ENCODE measurements around the gene PLD2.
A peak's percentile ranks its signal among the peaks of the same experiment; 100 is the strongest.

Gene PLD2

GRCh38 chr17:4808378-4808767, 1.4 kb downstream of the PLD2 start:
- Histone ChIP-seq H3K4me1 (ENCODE audit: control insufficient read depth in 5 of 5, insufficient read depth in 5 of 5, low read length in 5 of 5) (peaks cover 0 to 25% (median 18%) of the 10 kb centered on the region in 5 donors), H3K9ac (ENCODE audit: low read length in 5 of 5) (peak overlapping the region in 1 of 5 donors; percentile 62), H3K9me3 (ENCODE audit: control insufficient read depth in 5 of 5, low read length in 5 of 5) (no peaks in the 10 kb centered on the region), H3K27ac (ENCODE audit: low read depth, low read length) (no peak overlapping the region), H3K4me3 (ENCODE audit: low read depth in 1 of 5, low read length in 5 of 5) (peak overlapping the region in 1 of 5 donors; percentile 78), H3K27me3 (ENCODE audit: control insufficient read depth in 5 of 5, insufficient read depth in 4 of 5, low read length in 5 of 5) (no peaks in the 10 kb centered on the region), H3K36me3 (ENCODE audit: control insufficient read depth in 5 of 5, insufficient read depth in 5 of 5, low read length in 5 of 5) (peaks cover 0 to 23% (median 16%) of the 10 kb centered on the region in 5 donors)

GRCh38 chr17:4810696-4811290, 3.8 kb downstream of the PLD2 start:
- H3K27me3 ChIP-seq (ENCODE audit: control insufficient read depth in 5 of 5, insufficient read depth in 4 of 5, low read length in 5 of 5), result no peaks in the 10 kb centered on the region
- no peak overlapping the region for H3K9ac ChIP-seq (ENCODE audit: low read length in 5 of 5)
- peaks cover 0 to 40% (median 32%) of the 10 kb centered on the region in 5 donors for H3K36me3 ChIP-seq (ENCODE audit: control insufficient read depth in 5 of 5, insufficient read depth in 5 of 5, low read length in 5 of 5)
- no peak overlapping the region for H3K27ac ChIP-seq (ENCODE audit: low read depth, low read length)
- H3K4me3 ChIP-seq (ENCODE audit: low read depth in 1 of 5, low read length in 5 of 5), result no peak overlapping the region
- no peaks in the 10 kb centered on the region for H3K9me3 ChIP-seq (ENCODE audit: control insufficient read depth in 5 of 5, low read length in 5 of 5)
- peaks cover 0 to 25% (median 18%) of the 10 kb centered on the region in 5 donors for H3K4me1 ChIP-seq (ENCODE audit: control insufficient read depth in 5 of 5, insufficient read depth in 5 of 5, low read length in 5 of 5)

GRCh38 chr17:4811471-4811870, 4.5 kb downstream of the PLD2 start:
- Histone ChIP-seq H3K27me3 (ENCODE audit: control insufficient read depth in 5 of 5, insufficient read depth in 4 of 5, low read length in 5 of 5) (no peaks in the 10 kb centered on the region), H3K36me3 (ENCODE audit: control insufficient read depth in 5 of 5, insufficient read depth in 5 of 5, low read length in 5 of 5) (peaks cover 0 to 46% (median 35%) of the 10 kb centered on the region in 5 donors), H3K9me3 (ENCODE audit: control insufficient read depth in 5 of 5, low read length in 5 of 5) (no peaks in the 10 kb centered on the region), H3K4me1 (ENCODE audit: control insufficient read depth in 5 of 5, insufficient read depth in 5 of 5, low read length in 5 of 5) (peaks cover 0 to 19% (median 12%) of the 10 kb centered on the region in 5 donors), H3K4me3 (ENCODE audit: low read depth in 1 of 5, low read length in 5 of 5) (no peak overlapping the region), H3K27ac (ENCODE audit: low read depth, low read length) (no peak overlapping the region), H3K9ac (ENCODE audit: low read length in 5 of 5) (no peak overlapping the region)

- Histone ChIP-seq H3K36me3 (ENCODE audit: control insufficient read depth in 5 of 5, insufficient read depth in 5 of 5, low read length in 5 of 5) (peaks cover 0 to 56% (median 42%) of the 10 kb centered on the region in 5 donors), H3K4me3 (ENCODE audit: low read depth in 1 of 5, low read length in 5 of 5) (no peak overlapping the region), H3K27me3 (ENCODE audit: control insufficient read depth in 5 of 5, insufficient read depth in 4 of 5, low read length in 5 of 5) (no peaks in the 10 kb centered on the region), H3K4me1 (ENCODE audit: control insufficient read depth in 5 of 5, insufficient read depth in 5 of 5, low read length in 5 of 5) (peaks cover 0 to 15% (median 9%) of the 10 kb centered on the region in 5 donors), H3K27ac (ENCODE audit: low read depth, low read length) (no peak overlapping the region), H3K9ac (ENCODE audit: low read length in 5 of 5) (no peak overlapping the region), H3K9me3 (ENCODE audit: control insufficient read depth in 5 of 5, low read length in 5 of 5) (no peaks in the 10 kb centered on the region)
Observed at GRCh38 chr17:4812690-4813089, 5.7 kb downstream of the PLD2 start.

GRCh38 chr17:4815043-4815675, 8.2 kb downstream of the PLD2 start:
- Histone ChIP-seq H3K27ac (ENCODE audit: low read depth, low read length) (no peak overlapping the region), H3K9me3 (ENCODE audit: control insufficient read depth in 5 of 5, low read length in 5 of 5) (no peaks in the 10 kb centered on the region), H3K4me1 (ENCODE audit: control insufficient read depth in 5 of 5, insufficient read depth in 5 of 5, low read length in 5 of 5) (peaks cover 0 to 5% (median 0%) of the 10 kb centered on the region in 5 donors), H3K9ac (ENCODE audit: low read length in 5 of 5) (peak overlapping the region in 1 of 5 donors; percentile 19), H3K36me3 (ENCODE audit: control insufficient read depth in 5 of 5, insufficient read depth in 5 of 5, low read length in 5 of 5) (peaks cover 0 to 63% (median 42%) of the 10 kb centered on the region in 5 donors), H3K4me3 (ENCODE audit: low read depth in 1 of 5, low read length in 5 of 5) (no peak overlapping the region), H3K27me3 (ENCODE audit: control insufficient read depth in 5 of 5, insufficient read depth in 4 of 5, low read length in 5 of 5) (no peaks in the 10 kb centered on the region)

- H3K4me1 ChIP-seq (ENCODE audit: control insufficient read depth in 5 of 5, insufficient read depth in 5 of 5, low read length in 5 of 5), result no peaks in the 10 kb centered on the region
- H3K9ac ChIP-seq (ENCODE audit: low read length in 5 of 5), result no peak overlapping the region
- peaks cover 0 to 60% (median 43%) of the 10 kb centered on the region in 5 donors for H3K36me3 ChIP-seq (ENCODE audit: control insufficient read depth in 5 of 5, insufficient read depth in 5 of 5, low read length in 5 of 5)
- H3K4me3 ChIP-seq (ENCODE audit: low read depth in 1 of 5, low read length in 5 of 5), result no peak overlapping the region
- H3K27ac ChIP-seq (ENCODE audit: low read depth, low read length), result no peak overlapping the region
- H3K27me3 ChIP-seq (ENCODE audit: control insufficient read depth in 5 of 5, insufficient read depth in 4 of 5, low read length in 5 of 5), result no peaks in the 10 kb centered on the region
- no peaks in the 10 kb centered on the region for H3K9me3 ChIP-seq (ENCODE audit: control insufficient read depth in 5 of 5, low read length in 5 of 5)
Observed at GRCh38 chr17:4816826-4817225, 9.9 kb downstream of the PLD2 start.

GRCh38 chr17:4818276-4818675, 11.3 kb downstream of the PLD2 start:
- H3K9me3 ChIP-seq (ENCODE audit: control insufficient read depth in 5 of 5, low read length in 5 of 5), result no peaks in the 10 kb centered on the region
- no peak overlapping the region for H3K9ac ChIP-seq (ENCODE audit: low read length in 5 of 5)
- H3K4me1 ChIP-seq (ENCODE audit: control insufficient read depth in 5 of 5, insufficient read depth in 5 of 5, low read length in 5 of 5), result no peaks in the 10 kb centered on the region
- no peak overlapping the region for H3K27ac ChIP-seq (ENCODE audit: low read depth, low read length)
- no peaks in the 10 kb centered on the region for H3K27me3 ChIP-seq (ENCODE audit: control insufficient read depth in 5 of 5, insufficient read depth in 4 of 5, low read length in 5 of 5)
- H3K4me3 ChIP-seq (ENCODE audit: low read depth in 1 of 5, low read length in 5 of 5), result no peak overlapping the region
- H3K36me3 ChIP-seq (ENCODE audit: control insufficient read depth in 5 of 5, insufficient read depth in 5 of 5, low read length in 5 of 5), result peaks cover 0 to 73% (median 54%) of the 10 kb centered on the region in 5 donors

- peaks cover 0 to 45% (median 30%) of the 10 kb centered on the region in 5 donors for H3K36me3 ChIP-seq (ENCODE audit: control insufficient read depth in 5 of 5, insufficient read depth in 5 of 5, low read length in 5 of 5)
- H3K4me1 ChIP-seq (ENCODE audit: control insufficient read depth in 5 of 5, insufficient read depth in 5 of 5, low read length in 5 of 5), result no peaks in the 10 kb centered on the region
- no peak overlapping the region for H3K27ac ChIP-seq (ENCODE audit: low read depth, low read length)
Observed at GRCh38 chr17:4822835-4823234, 15.9 kb downstream of the PLD2 start.

GRCh38 chr17:4823373-4824089, 16.6 kb downstream of the PLD2 start:
- Histone ChIP-seq H3K9me3 (ENCODE audit: control insufficient read depth in 5 of 5, low read length in 5 of 5) (no peaks in the 10 kb centered on the region), H3K4me1 (ENCODE audit: control insufficient read depth in 5 of 5, insufficient read depth in 5 of 5, low read length in 5 of 5) (no peaks in the 10 kb centered on the region), H3K9ac (ENCODE audit: low read length in 5 of 5) (no peak overlapping the region), H3K4me3 (ENCODE audit: low read depth in 1 of 5, low read length in 5 of 5) (no peak overlapping the region), H3K27ac (ENCODE audit: low read depth, low read length) (no peak overlapping the region), H3K36me3 (ENCODE audit: control insufficient read depth in 5 of 5, insufficient read depth in 5 of 5, low read length in 5 of 5) (peaks cover 0 to 38% (median 23%) of the 10 kb centered on the region in 5 donors), H3K27me3 (ENCODE audit: control insufficient read depth in 5 of 5, insufficient read depth in 4 of 5, low read length in 5 of 5) (no peaks in the 10 kb centered on the region)

More at GRCh38 chr17:4822835-4823234, 15.9 kb downstream of the PLD2 start:
- H3K9me3 ChIP-seq (ENCODE audit: control insufficient read depth in 5 of 5, low read length in 5 of 5), result no peaks in the 10 kb centered on the region
- H3K9ac ChIP-seq (ENCODE audit: low read length in 5 of 5), result no peak overlapping the region
- no peak overlapping the region for H3K4me3 ChIP-seq (ENCODE audit: low read depth in 1 of 5, low read length in 5 of 5)
- no peaks in the 10 kb centered on the region for H3K27me3 ChIP-seq (ENCODE audit: control insufficient read depth in 5 of 5, insufficient read depth in 4 of 5, low read length in 5 of 5)

- Histone ChIP-seq H3K9ac (ENCODE audit: low read length in 5 of 5) (no peak overlapping the region), H3K9me3 (ENCODE audit: control insufficient read depth in 5 of 5, low read length in 5 of 5) (no peaks in the 10 kb centered on the region), H3K27ac (ENCODE audit: low read depth, low read length) (no peak overlapping the region), H3K27me3 (ENCODE audit: control insufficient read depth in 5 of 5, insufficient read depth in 4 of 5, low read length in 5 of 5) (no peaks in the 10 kb centered on the region), H3K36me3 (ENCODE audit: control insufficient read depth in 5 of 5, insufficient read depth in 5 of 5, low read length in 5 of 5) (peaks cover 0 to 15% (median 13%) of the 10 kb centered on the region in 5 donors), H3K4me3 (ENCODE audit: low read depth in 1 of 5, low read length in 5 of 5) (no peak overlapping the region), H3K4me1 (ENCODE audit: control insufficient read depth in 5 of 5, insufficient read depth in 5 of 5, low read length in 5 of 5) (peaks cover 0 to 1% (median 0%) of the 10 kb centered on the region in 5 donors)
Observed at GRCh38 chr17:4827399-4827798, 20.4 kb downstream of the PLD2 start.

Measured in subcutaneous abdominal adipose tissue (tissue), 5 donors.